Measurements from ENCODE around the gene SYNE1. TPM values are rescaled to one million over a fixed set of nuclear protein-coding genes. Genes with fewer than 3 reads are reported as not detected.
A peak's percentile ranks its signal among the peaks of the same experiment; 100 is the strongest.

Gene SYNE1
- total RNA-seq, 1 donor from 2014 or later: 12.7 TPM

DNA sequence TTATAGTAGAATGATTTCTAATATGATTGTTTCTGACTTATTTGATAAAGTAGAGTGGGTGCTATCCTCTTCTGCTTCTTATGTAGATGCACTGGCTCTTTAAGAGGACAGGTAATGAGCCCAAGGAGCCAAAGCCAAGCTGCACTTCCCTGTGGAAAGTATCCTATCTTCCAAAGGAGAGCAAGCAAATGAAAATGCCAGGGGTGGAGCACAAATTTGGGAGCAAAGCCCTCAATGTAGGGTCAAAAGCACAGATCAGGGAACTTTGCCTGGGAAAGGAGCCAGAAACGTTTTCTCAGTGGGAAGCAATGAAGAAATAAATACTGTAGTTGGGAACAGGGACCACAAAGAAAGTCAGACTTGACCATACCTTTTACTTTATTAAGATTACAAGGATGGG is 242.9 kb downstream of the SYNE1 start:
- Mint-ChIP-seq H3K27ac (ENCODE audit: unreplicated experiment) (no peak overlapping the region), H3K27me3 (ENCODE audit: unreplicated experiment) (peaks cover 2% of the 10 kb centered on the region), H3K9me3 (ENCODE audit: unreplicated experiment) (no peaks in the 10 kb centered on the region), H3K4me3 (ENCODE audit: unreplicated experiment) (no peak overlapping the region), H3K36me3 (ENCODE audit: low read depth, unreplicated experiment) (no peaks in the 10 kb centered on the region), H3K4me1 (ENCODE audit: unreplicated experiment) (no peaks in the 10 kb centered on the region)
- no peak for TF ChIP-seq CTCF (IDR thresholded peaks at IDR 0.05; ENCODE audit: unreplicated experiment)
- no peak for DNase-seq (ENCODE audit: low spot score)

- no peak for TF ChIP-seq CTCF (IDR thresholded peaks at IDR 0.05; ENCODE audit: unreplicated experiment)
- Mint-ChIP-seq H3K4me1 (ENCODE audit: unreplicated experiment) (no peaks in the 10 kb centered on the region), H3K27me3 (ENCODE audit: unreplicated experiment) (peaks cover 2% of the 10 kb centered on the region), H3K9me3 (ENCODE audit: unreplicated experiment) (no peaks in the 10 kb centered on the region), H3K4me3 (ENCODE audit: unreplicated experiment) (no peak overlapping the region), H3K27ac (ENCODE audit: unreplicated experiment) (no peak overlapping the region), H3K36me3 (ENCODE audit: low read depth, unreplicated experiment) (no peaks in the 10 kb centered on the region)
- no peak for DNase-seq (ENCODE audit: low spot score)
These were observed 245.8 kb downstream of the SYNE1 start for GRCh38 chr6:152391179-152391880.

DNA sequence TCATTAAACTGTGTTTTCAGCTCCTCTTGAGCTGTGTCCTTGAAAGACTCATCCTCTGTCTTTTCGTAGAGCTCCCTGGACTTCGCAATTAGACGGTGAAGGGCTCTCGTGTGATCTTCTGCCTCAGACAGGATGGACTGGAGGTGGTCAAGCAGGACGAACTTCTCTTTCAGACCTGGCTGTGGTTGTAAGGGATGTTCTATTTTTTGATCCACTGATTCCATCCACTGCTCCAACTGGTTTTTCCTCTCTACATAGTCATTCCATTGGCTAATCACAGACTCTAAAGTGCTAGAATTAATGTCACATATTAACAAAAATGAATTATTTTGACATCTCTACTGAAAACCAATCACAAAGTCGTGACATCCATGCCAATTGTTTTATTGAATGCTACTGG is 250.1 kb downstream of the SYNE1 start:
- no peak for DNase-seq (ENCODE audit: low spot score)
- Mint-ChIP-seq H3K27ac (ENCODE audit: unreplicated experiment) (no peak overlapping the region), H3K4me3 (ENCODE audit: unreplicated experiment) (no peak overlapping the region), H3K36me3 (ENCODE audit: low read depth, unreplicated experiment) (no peaks in the 10 kb centered on the region), H3K27me3 (ENCODE audit: unreplicated experiment) (no peaks in the 10 kb centered on the region), H3K4me1 (ENCODE audit: unreplicated experiment) (no peaks in the 10 kb centered on the region), H3K9me3 (ENCODE audit: unreplicated experiment) (no peaks in the 10 kb centered on the region)
- TF ChIP-seq CTCF (IDR thresholded peaks at IDR 0.05; ENCODE audit: unreplicated experiment): no peak

DNA sequence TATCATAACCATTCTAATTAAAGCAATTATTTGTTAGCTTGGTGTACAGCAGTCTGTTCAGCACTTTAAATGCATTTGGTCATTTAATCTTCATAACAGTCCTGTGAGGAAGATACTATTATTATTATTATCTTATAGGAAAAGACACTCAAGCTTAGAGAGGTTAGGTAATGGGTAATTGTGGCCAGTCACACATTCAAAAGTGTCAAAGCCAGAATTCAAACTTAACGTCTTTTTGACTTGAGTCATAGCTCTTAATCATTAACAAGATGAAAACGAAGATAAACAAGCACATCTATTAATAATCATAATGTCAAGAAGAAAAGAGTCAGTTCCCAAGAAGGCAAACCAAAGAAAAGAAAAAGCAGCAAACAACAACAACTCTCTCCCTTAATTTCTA is 251.0 kb downstream of the SYNE1 start:
- Mint-ChIP-seq H3K9me3 (ENCODE audit: unreplicated experiment) (no peaks in the 10 kb centered on the region), H3K27ac (ENCODE audit: unreplicated experiment) (no peak overlapping the region), H3K4me3 (ENCODE audit: unreplicated experiment) (no peak overlapping the region), H3K27me3 (ENCODE audit: unreplicated experiment) (peaks cover under 1% of the 10 kb centered on the region), H3K4me1 (ENCODE audit: unreplicated experiment) (peaks cover 2% of the 10 kb centered on the region), H3K36me3 (ENCODE audit: low read depth, unreplicated experiment) (no peaks in the 10 kb centered on the region)
- TF ChIP-seq CTCF (IDR thresholded peaks at IDR 0.05; ENCODE audit: unreplicated experiment): no peak
- no peak for DNase-seq (ENCODE audit: low spot score)

DNA sequence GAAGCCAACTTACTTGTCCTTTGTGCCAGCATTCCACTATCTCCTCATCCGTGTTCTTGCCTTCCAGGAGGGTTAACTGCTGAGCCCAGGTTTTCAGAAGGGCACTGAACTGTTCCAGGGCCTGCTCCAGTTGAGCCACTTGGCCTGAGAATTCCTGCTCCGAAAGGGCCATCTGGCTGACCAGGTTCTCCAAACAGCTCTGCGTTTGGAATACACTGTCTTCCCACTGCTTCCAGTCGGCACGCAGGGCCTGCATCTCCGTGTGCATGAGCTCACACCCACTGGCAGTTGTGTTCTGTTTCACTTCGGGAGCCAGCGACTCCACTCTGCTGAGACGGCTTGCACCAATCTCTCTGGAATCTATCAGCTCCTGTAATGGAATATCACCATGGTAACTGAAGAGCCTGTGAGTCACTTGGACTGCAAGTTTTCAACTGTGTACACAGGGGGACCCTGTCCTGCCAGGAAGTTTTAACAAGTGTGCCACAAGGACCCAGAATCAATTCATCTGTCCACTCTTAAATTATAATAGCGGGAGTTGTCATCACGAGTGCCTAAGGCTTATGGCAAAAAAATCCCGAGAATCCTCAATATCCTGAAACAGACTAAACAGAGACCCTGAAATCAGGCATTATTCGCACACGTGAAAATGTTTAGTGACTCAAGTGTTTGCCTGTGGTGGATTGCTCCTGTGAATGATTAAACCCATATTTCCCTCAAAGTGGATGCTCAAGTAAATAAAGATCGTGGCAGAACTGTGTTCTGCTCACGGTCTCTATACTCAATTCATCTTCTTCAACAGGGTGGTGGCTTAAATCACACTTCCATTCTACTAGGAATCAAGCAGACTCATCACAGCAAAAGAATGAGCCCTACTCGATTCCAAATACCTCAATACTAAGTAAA is 255.9 kb downstream of the SYNE1 start:
- H3K27ac Mint-ChIP-seq (ENCODE audit: unreplicated experiment): peak overlapping the region; percentile 73
- H3K4me1 Mint-ChIP-seq (ENCODE audit: unreplicated experiment): peaks cover 5% of the 10 kb centered on the region
- H3K36me3 Mint-ChIP-seq (ENCODE audit: low read depth, unreplicated experiment): no peaks in the 10 kb centered on the region

More for the DNA sequence above, 255.9 kb downstream of the SYNE1 start:
- TF ChIP-seq CTCF (IDR thresholded peaks at IDR 0.05; ENCODE audit: unreplicated experiment): no peak
- DNase-seq (ENCODE audit: low spot score): peak; percentile 11
- peaks cover 4% of the 10 kb centered on the region for H3K27me3 Mint-ChIP-seq (ENCODE audit: unreplicated experiment)
- no peak overlapping the region for H3K4me3 Mint-ChIP-seq (ENCODE audit: unreplicated experiment)
- H3K9me3 Mint-ChIP-seq (ENCODE audit: unreplicated experiment): no peaks in the 10 kb centered on the region

All from endothelial cell (in vitro differentiated cells).